Muscle layer of duodenum (tissue), 2 donors: ENCODE measurements around the gene TFPT.

Experiments
- H3K27ac ChIP-seq: one replicate; pipeline ENCODE4 v1.7.0; 2013; ENCODE audit warnings: mild to moderate bottlenecking, low read length
- H3K27me3 ChIP-seq: one replicate; pipeline ENCODE4 v1.7.0; 2013; ENCODE audit warnings: low read depth, mild to moderate bottlenecking, control low read depth, low read length
- H3K36me3 ChIP-seq, 2 donors: one replicate each; pipeline ENCODE4 v1.7.0; 2013; ENCODE audit warnings: low read length in 2 of 2, control low read depth in 1 of 2, mild to moderate bottlenecking in 1 of 2; ENCODE audit not compliant: insufficient read depth in 2 of 2, control insufficient read depth in 1 of 2
- H3K4me1 ChIP-seq, 2 donors: one replicate each; pipeline ENCODE4 v1.7.0; 2013; ENCODE audit warnings: low read length in 2 of 2, mild to moderate bottlenecking in 2 of 2, control low read depth in 1 of 2, moderate library complexity in 1 of 2; ENCODE audit not compliant: insufficient read depth in 2 of 2, control insufficient read depth in 1 of 2
- H3K4me3 ChIP-seq, 2 donors: one replicate each; pipeline ENCODE4 v1.7.0; 2013; ENCODE audit warnings: low read length in 2 of 2, low read depth in 1 of 2, mild to moderate bottlenecking in 1 of 2
- H3K9me3 ChIP-seq, 2 donors: one replicate each; pipeline ENCODE4 v1.7.0; 2013; ENCODE audit warnings: low read length in 2 of 2, control low read depth in 1 of 2, mild to moderate bottlenecking in 1 of 2; ENCODE audit not compliant: control insufficient read depth in 1 of 2
- donor health status: healthy.

The TFPT gene

GRCh38 chr19:54095136-54095858, 20.2 kb downstream of the TFPT start:
- Histone ChIP-seq H3K9me3 (no peaks in the 10 kb centered on the region), H3K27me3 (no peaks in the 10 kb centered on the region), H3K4me3 (peak overlapping the region in 1 of 2 donors; percentile 59), H3K4me1 (peaks cover 0 to 10% of the 10 kb centered on the region in 2 donors), H3K36me3 (no peaks in the 10 kb centered on the region), H3K27ac (no peak overlapping the region)

GRCh38 chr19:54094426-54095000, 20.9 kb downstream of the TFPT start:
- H3K4me3 ChIP-seq, result no peak overlapping the region
- no peaks in the 10 kb centered on the region for H3K27me3 ChIP-seq
- no peaks in the 10 kb centered on the region for H3K36me3 ChIP-seq
- peaks cover 0 to 10% of the 10 kb centered on the region in 2 donors for H3K4me1 ChIP-seq
- no peaks in the 10 kb centered on the region for H3K9me3 ChIP-seq
- H3K27ac ChIP-seq, result no peak overlapping the region

GRCh38 chr19:54084410-54084809, 31.0 kb downstream of the TFPT start:
- Histone ChIP-seq H3K9me3 (peaks cover 3 to 10% of the 10 kb centered on the region in 2 donors), H3K27ac (no peak overlapping the region), H3K4me3 (no peak overlapping the region), H3K4me1 (no peaks in the 10 kb centered on the region), H3K36me3 (no peaks in the 10 kb centered on the region), H3K27me3 (no peaks in the 10 kb centered on the region)

GRCh38 chr19:54081032-54081431, 34.4 kb downstream of the TFPT start, which contains the start of gene TARM1:
Gene TARM1, minus strand, starts transcription at chr19:54081365. Its CDS starts 25 bp downstream, at chr19:54081340.
- no peaks in the 10 kb centered on the region for H3K4me1 ChIP-seq
- no peak within 1 kb of the TSS for H3K4me3 ChIP-seq
- no peaks in the 10 kb centered on the region for H3K36me3 ChIP-seq
- peaks cover 3 to 10% of the 10 kb centered on the region in 2 donors for H3K9me3 ChIP-seq
- H3K27ac ChIP-seq, result no peak within 1 kb of the TSS
- H3K27me3 ChIP-seq, result no peaks in the 10 kb centered on the region

GRCh38 chr19:54077334-54077733, 38.1 kb downstream of the TFPT start:
- Histone ChIP-seq H3K9me3 (peaks cover 3 to 7% of the 10 kb centered on the region in 2 donors), H3K36me3 (no peaks in the 10 kb centered on the region), H3K27me3 (no peaks in the 10 kb centered on the region), H3K4me3 (no peak overlapping the region), H3K4me1 (no peaks in the 10 kb centered on the region), H3K27ac (no peak overlapping the region)

GRCh38 chr19:54074851-54075250, 40.6 kb downstream of the TFPT start:
- Histone ChIP-seq H3K36me3 (no peaks in the 10 kb centered on the region), H3K9me3 (peaks cover 0 to 1% of the 10 kb centered on the region in 2 donors), H3K4me1 (no peaks in the 10 kb centered on the region), H3K4me3 (no peak overlapping the region), H3K27me3 (no peaks in the 10 kb centered on the region), H3K27ac (no peak overlapping the region)

GRCh38 chr19:54073829-54074228, 41.6 kb downstream of the TFPT start:
- Histone ChIP-seq H3K9me3 (peaks cover 0 to 11% of the 10 kb centered on the region in 2 donors), H3K27me3 (no peaks in the 10 kb centered on the region), H3K36me3 (no peaks in the 10 kb centered on the region), H3K4me3 (no peak overlapping the region), H3K4me1 (no peaks in the 10 kb centered on the region), H3K27ac (no peak overlapping the region)

- H3K27me3 ChIP-seq, result no peaks in the 10 kb centered on the region
- H3K27ac ChIP-seq, result no peak overlapping the region
- no peaks in the 10 kb centered on the region for H3K4me1 ChIP-seq
- H3K4me3 ChIP-seq, result no peak overlapping the region
- peaks cover 0 to 11% of the 10 kb centered on the region in 2 donors for H3K9me3 ChIP-seq
- no peaks in the 10 kb centered on the region for H3K36me3 ChIP-seq
These were observed 46.0 kb downstream of the TFPT start for GRCh38 chr19:54069470-54069869.

- Histone ChIP-seq H3K36me3 (no peaks in the 10 kb centered on the region), H3K4me3 (no peak within 1 kb of the TSS), H3K27ac (no peak within 1 kb of the TSS), H3K27me3 (no peaks in the 10 kb centered on the region), H3K9me3 (no peaks in the 10 kb centered on the region), H3K4me1 (no peaks in the 10 kb centered on the region)
These were observed 51.9 kb downstream of the TFPT start, which contains the start of gene VSTM1 for GRCh38 chr19:54063350-54064116. Gene VSTM1, minus strand, starts transcription at chr19:54063897. Its CDS starts 120 bp downstream, at chr19:54063777.

GRCh38 chr19:54062643-54063042, 52.8 kb downstream of the TFPT start:
- Histone ChIP-seq H3K4me3 (no peak overlapping the region), H3K4me1 (no peaks in the 10 kb centered on the region), H3K27ac (no peak overlapping the region), H3K9me3 (no peaks in the 10 kb centered on the region), H3K27me3 (no peaks in the 10 kb centered on the region), H3K36me3 (no peaks in the 10 kb centered on the region)
